GM18502 (cell line): ENCODE results near the gene DNAJC4.

Experiments used
- ATAC-seq: cut with Tn5 transposase; IDR thresholded peaks from one replicate; pipeline ENCODE4 v1.9.1; 2021; ENCODE audit warnings: mild to moderate bottlenecking; ENCODE audit not compliant: unreplicated experiment, poor library complexity

Gene DNAJC4

DNA sequence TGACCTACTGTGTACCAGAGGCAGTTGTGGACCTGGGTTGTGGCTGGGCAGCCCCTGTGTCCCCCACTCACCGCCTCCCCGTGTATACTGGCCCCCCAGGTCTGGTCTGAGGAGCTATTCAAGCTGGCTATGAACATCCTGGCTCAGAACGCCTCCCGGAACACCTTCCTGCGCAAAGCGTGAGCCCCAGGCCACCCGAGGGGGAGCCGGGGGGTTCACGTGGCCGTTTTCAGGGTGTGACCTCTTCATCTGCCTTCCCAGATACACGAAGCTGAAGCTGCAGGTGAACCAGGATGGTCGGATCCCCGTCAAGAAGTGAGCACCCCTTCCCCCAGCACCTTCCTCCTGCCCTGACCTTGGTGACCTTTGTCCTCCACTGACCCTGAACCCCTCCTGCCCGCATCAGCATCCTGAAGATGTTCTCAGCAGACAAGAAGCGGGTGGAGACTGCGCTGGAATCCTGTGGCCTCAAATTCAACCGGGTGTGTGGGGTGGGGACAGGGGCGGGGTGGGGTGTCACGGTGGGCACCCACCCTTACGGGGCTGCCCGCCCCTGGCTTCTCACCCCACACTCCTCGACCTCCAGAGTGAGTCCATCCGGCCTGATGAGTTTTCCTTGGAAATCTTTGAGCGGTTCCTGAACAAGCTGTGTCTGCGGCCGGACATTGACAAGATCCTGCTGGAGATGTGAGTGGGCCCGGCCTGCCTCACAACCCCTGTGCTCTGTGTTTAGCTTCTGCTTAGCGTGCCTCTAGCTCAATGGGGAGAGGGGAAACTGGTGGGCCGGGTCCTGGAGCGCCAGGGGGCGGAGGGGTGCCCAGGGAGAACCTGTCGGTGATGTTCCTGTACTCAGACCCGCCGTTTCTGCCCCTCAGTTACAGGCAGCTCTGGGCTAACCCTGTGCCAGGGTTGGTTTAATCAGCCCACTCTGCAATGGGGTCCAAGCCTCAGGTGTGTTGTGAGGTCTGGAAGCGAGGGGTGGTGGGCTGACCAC lies 25.1 kb downstream of the DNAJC4 start:
- no peak for ATAC-seq

- ATAC-seq, result no peak
Observed at GRCh38 chr11:64256300-64256699, 26.0 kb downstream of the DNAJC4 start.

- ATAC-seq, result no peak
Observed at GRCh38 chr11:64258356-64258755, 28.0 kb downstream of the DNAJC4 start.

- ATAC-seq, result no peak
Observed at GRCh38 chr11:64258946-64259532, 28.7 kb downstream of the DNAJC4 start.

GRCh38 chr11:64259533-64260067 lies 29.3 kb downstream of the DNAJC4 start:
- ATAC-seq, result no peak

- ATAC-seq, result no peak
Observed at GRCh38 chr11:64260147-64260708, 29.9 kb downstream of the DNAJC4 start.

DNA sequence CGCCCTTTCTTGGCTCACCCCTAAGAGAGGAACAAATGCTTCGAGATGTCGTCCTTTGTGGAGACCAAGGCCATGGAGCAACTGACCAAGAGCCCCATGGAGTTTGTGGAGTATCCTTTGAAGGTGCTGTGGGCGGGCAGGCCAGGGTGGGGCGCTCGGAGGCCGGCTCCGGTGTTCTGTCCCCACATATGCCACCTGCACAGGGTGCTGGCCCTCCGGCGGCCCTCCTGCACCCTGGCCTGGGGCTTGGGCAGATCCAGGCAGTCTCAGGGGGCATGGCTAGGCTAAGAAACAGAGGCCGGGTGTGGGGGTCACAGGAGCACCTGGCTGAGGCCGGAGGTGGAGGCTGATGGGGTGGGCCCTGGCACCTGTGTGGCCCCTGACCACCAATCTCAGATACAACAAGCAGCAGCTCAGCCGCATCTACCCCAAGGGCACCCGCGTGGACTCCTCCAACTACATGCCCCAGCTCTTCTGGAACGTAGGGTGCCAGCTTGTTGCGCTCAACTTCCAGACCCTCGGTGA lies 31.3 kb downstream of the DNAJC4 start:
- ATAC-seq, result no peak

GRCh38 chr11:64262271-64263002 lies 32.1 kb downstream of the DNAJC4 start:
- ATAC-seq, result no peak

DNA sequence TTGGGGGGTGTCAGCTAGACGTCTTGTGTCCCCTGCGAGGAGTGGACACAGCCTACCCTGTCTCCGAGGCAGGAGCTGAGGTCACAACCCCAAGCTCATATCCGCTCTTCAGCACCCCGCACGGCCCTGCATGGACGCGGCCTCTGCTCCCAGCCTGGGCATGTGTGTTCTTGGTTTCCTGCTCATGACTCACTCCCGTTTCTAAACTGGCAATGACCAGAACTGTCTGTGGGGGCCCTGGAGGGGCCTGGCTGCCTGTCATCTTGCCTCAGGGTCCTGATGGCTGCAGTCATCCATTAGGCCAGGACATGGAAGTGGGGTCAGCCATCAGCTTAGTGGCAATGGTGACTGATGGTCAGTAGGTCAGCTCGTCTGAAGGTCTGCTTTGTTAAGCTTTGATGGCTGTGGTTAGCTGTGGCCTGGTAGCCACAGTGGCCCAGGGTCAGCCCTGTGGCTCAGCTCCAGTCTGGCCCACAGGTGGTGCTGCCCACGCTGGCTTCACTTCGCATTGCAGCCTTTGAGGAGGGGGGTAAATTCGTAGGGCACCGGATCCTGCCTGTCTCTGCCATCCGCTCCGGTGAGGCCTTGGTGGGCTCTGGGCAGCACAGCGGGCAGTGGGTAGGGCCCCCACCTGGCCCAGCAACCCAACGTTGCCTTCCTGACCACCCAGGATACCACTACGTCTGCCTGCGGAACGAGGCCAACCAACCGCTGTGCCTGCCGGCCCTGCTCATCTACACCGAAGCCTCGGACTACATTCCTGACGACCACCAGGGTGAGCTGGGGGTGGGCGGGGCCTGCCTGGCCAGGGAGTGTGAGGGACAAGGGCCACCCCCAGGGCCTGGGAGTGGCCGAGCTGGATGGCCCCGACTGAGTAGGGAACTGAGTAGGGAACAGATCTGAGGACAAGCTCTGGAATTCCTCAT lies 32.9 kb downstream of the DNAJC4 start:
- no peak for ATAC-seq

GRCh38 chr11:64263947-64264317 lies 33.6 kb downstream of the DNAJC4 start:
- ATAC-seq, result no peak

DNA sequence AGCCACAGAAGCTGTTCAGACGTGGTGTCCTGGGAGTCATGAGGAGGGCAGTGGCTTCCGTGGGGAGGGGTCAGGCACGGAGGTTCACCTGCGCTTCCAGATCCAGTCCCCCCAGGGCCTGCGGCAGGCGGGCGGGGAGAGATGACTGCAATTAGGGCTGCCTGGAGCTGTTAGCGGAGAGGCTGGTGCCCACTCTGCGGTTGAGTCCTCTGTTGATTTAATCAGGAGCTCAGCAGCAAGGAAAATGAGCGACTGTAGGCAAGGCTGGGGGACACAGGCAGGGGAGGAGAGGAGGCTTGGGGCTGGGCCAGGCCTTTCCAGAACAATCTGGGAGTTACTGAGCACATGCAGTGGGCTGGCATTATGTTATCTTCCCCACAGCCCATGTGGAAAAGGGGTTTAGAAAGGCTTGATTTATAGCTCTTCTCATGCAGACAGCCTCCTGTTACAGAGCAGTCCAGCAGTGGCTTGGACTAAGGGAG lies 34.1 kb downstream of the DNAJC4 start:
- ATAC-seq, result no peak

DNA sequence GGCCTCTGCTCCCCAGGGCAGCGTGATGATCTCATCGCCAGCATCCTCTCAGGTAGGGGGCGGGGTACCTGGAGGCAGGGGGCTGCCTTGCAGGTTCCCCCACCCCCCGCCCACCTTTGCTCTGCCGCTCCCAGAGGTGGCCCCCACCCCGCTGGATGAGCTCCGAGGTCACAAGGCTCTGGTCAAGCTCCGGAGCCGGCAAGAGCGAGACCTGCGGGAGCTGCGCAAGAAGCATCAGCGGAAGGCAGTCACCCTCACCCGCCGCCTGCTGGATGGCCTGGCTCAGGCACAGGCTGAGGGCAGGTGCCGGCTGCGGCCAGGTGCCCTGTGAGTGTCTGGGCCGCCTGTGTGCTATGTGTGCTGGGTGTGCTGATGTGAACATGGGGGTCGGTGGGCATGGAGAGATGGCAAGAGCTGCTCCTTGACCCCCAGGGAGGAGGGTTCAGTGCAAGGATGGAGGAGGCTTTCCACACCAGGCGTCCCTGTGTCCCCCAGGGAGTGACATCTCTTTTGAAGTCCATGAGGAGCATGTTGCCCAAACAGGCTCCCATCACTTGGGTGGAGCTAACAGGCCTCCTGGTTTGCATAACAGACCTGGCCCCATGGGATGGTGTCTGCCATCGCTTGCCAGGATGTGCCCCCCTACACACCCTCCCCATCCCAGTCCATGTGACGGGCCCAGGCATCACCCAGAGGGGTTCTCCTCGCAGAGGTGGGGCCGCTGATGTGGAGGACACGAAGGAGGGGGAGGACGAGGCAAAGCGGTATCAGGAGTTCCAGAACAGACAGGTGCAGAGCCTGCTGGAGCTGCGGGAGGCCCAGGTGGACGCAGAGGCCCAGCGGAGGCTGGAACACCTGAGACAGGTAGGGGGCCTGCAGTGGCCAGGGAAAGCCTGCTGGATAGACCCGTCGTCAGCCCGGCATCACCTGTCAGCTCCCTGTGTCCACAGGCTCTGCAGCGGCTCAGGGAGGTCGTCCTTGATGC lies 35.1 kb downstream of the DNAJC4 start:
- ATAC-seq, result no peak

DNA sequence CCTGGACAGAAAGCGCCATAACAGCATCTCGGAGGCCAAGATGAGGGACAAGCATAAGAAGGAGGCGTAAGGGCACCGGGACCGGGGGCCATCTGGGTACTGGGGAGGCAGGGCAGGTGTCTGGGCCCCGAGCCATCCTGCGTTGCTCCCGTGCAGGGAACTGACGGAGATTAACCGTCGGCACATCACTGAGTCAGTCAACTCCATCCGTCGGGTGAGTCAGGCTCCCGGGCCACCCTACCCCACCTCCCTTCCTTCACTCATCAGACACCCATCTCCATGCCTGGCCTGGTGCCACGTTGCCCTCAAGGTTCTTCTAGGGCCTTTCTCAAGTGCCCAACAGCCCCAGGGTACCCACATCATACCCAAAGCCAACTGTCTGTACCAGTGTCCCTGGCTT lies 36.0 kb downstream of the DNAJC4 start:
- no peak for ATAC-seq

- no peak for ATAC-seq
Observed at GRCh38 chr11:64267207-64267945, 37.0 kb downstream of the DNAJC4 start.

GRCh38 chr11:64268025-64268892 lies 37.9 kb downstream of the DNAJC4 start:
- ATAC-seq, result no peak

GRCh38 chr11:64268893-64269539 lies 38.7 kb downstream of the DNAJC4 start:
- peak; percentile 8 for ATAC-seq
